GM12878 (cell line): ENCODE data around the gene ARL14EPL. TPM values are rescaled to one million over a fixed set of nuclear protein-coding genes. Genes with fewer than 3 reads are reported as not detected.

Source experiments
- ATAC-seq: fragments of 200-7000 bp; cut with Tn5 transposase; 3 replicates; pipeline ENCODE4 v1.9.1; 2020; ENCODE audit warnings: mild to moderate bottlenecking, moderate library complexity
- BruUV-seq: library from RNA; stranded (reverse); fragments of 400-500 nt; replicated peaks from 2 replicates; lab custom pipeline; 2021; lab: Mats Ljungman, UMichigan
- CTCF ChIA-PET: fragments of 300-600 bp; sonication (Branson Sonifier 250); formaldehyde crosslinking; extraction: SDS; loops from one replicate; lab custom pipeline; 2021; ENCODE audit warnings: inconsistent platforms; lab: Yijun Ruan, JAX
- POLR2A ChIA-PET: fragments of 350-600 bp; formaldehyde crosslinking; extraction: SDS; loops from one replicate; lab custom pipeline; 2021; ENCODE audit warnings: inconsistent platforms; lab: Charles Lee
- RAD21 ChIA-PET: fragments of 300-600 bp; sonication (Branson Sonifier 250); formaldehyde crosslinking; loops from one replicate; lab custom pipeline; 2023; ENCODE audit warnings: antibody characterized with exemption; ENCODE audit not compliant: unreplicated experiment; lab: Charles Lee
- SMC1A ChIA-PET: fragments of 300-600 bp; sonication (Branson Sonifier 250); formaldehyde crosslinking; loops from one replicate; lab custom pipeline; 2023; ENCODE audit not compliant: unreplicated experiment, uncharacterized antibody; lab: Charles Lee
- DNase-seq: peaks from one replicate; pipeline ENCODE4 v3.0.0-alpha.2; 2011; ENCODE audit warnings: low read depth, low spot score
- FAIRE-seq: peaks from 3 replicates; lab custom pipeline; 2011; peaks lifted over from hg19 to GRCh38; lab: Jason Lieb, UNC
- H2AFZ ChIP-seq: 2 replicates; pipeline ENCODE4 v1.6.0; 2011; ENCODE audit warnings: low read depth, low read length, control low read depth; ENCODE audit not compliant: control insufficient read depth
- H3K27ac ChIP-seq: 2 replicates; pipeline ENCODE4 v1.5.1; 2011; ENCODE audit warnings: control low read depth; ENCODE audit not compliant: control insufficient read depth, insufficient read depth
- H3K27me3 ChIP-seq, 2 experiments: replicated peaks in 1 of 2; 2 replicates each; pipeline versions ENCODE4 v1.6.0 to v1.6.1; 2011; ENCODE audit warnings: low read length in 1 of 2; ENCODE audit not compliant: control insufficient read depth in 2 of 2, insufficient read depth in 2 of 2
- H3K36me3 ChIP-seq, 2 experiments: 2 replicates each; pipeline ENCODE4 v1.5.1; 2011; ENCODE audit warnings: low read length in 1 of 2; ENCODE audit not compliant: control insufficient read depth in 2 of 2, insufficient read depth in 2 of 2
- H3K4me1 ChIP-seq: 2 replicates; pipeline ENCODE4 v1.6.1; 2011; ENCODE audit warnings: mild to moderate bottlenecking, low read length, moderate library complexity, mixed read lengths; ENCODE audit not compliant: control insufficient read depth, insufficient read depth
- H3K4me2 ChIP-seq: 2 replicates; pipeline ENCODE4 v1.6.0; 2011; ENCODE audit warnings: control low read depth; ENCODE audit not compliant: control insufficient read depth, insufficient read depth
- H3K4me3 ChIP-seq: fragments of 200-600 bp; sonication (generic); 2 replicates; pipeline ENCODE4 v1.5.1; 2016
- H3K79me2 ChIP-seq: 2 replicates; pipeline ENCODE4 v1.6.0; 2011; ENCODE audit warnings: low read length; ENCODE audit not compliant: control insufficient read depth, insufficient read depth
- H3K9ac ChIP-seq: 2 replicates; pipeline ENCODE4 v1.8.0; 2011; ENCODE audit warnings: low read length, control low read depth, mixed read lengths; ENCODE audit not compliant: control insufficient read depth, insufficient read depth
- H3K9me3 ChIP-seq: replicated peaks from 3 replicates; pipeline ENCODE4 v1.5.1; 2011; ENCODE audit warnings: mild to moderate bottlenecking, low read length; ENCODE audit not compliant: control insufficient read depth, insufficient read depth
- H4K20me1 ChIP-seq: 2 replicates; pipeline ENCODE4 v1.6.0; 2011; ENCODE audit not compliant: control insufficient read depth, insufficient read depth
- CTCF ChIP-seq, 3 experiments: IDR thresholded peaks in 2 of 3; conservative IDR thresholded peaks in 1 of 3; 2 replicates each; pipeline ENCODE4 v1.5.1; 2011; ENCODE audit warnings: low read depth in 3 of 3, low read length in 3 of 3, mild to moderate bottlenecking in 3 of 3, control low read depth in 2 of 3, moderate library complexity in 2 of 3, inconsistent platforms in 1 of 3, mixed read lengths in 1 of 3; ENCODE audit not compliant: control insufficient read depth in 2 of 3, insufficient read depth in 1 of 3; ENCODE audit errors: extremely low read depth in 1 of 3
- EED ChIP-seq: sonication (generic); IDR thresholded peaks from 2 replicates; pipeline ENCODE4 v1.6.1; 2016; ENCODE audit warnings: antibody characterized with exemption, low read depth
- MTA3 ChIP-seq: IDR thresholded peaks from 2 replicates; pipeline ENCODE4 v1.6.1; 2012; ENCODE audit warnings: low read length, inconsistent platforms, borderline replicate concordance
- RAD21 ChIP-seq: IDR thresholded peaks from 2 replicates; pipeline ENCODE4 v1.6.1; 2011; ENCODE audit warnings: mild to moderate bottlenecking, low read depth, low read length, moderate library complexity; ENCODE audit not compliant: insufficient read depth
- SMAD5 ChIP-seq: IDR thresholded peaks from 2 replicates; pipeline ENCODE4 v1.6.1; 2016; ENCODE audit warnings: antibody characterized with exemption, low read depth
- STAT1 ChIP-seq: fragments of 450-650 bp; conservative IDR thresholded peaks from 2 replicates; pipeline ENCODE4 v1.6.1; 2014; ENCODE audit warnings: antibody characterized with exemption, mild to moderate bottlenecking
- WGBS: methylation state at CpG from one replicate; pipeline ENCODE4 v1.1.6; 2016; ENCODE audit warnings: low lambda C conversion rate; ENCODE audit not compliant: insufficient replicate concordance, insufficient coverage; ENCODE audit errors: missing lambda C conversion rate; 5-methylcytosine and 5-hydroxymethylcytosine counted together
- in situ Hi-C: fragments of 300-500 bp; cut with MboI; formaldehyde crosslinking; loops from 9 replicates; pipeline ENCODE4 v1.14.3; 2018; ENCODE audit warnings: mixed read lengths
- intact Hi-C: fragments of 100-400 bp; cut with micrococcal nuclease; formaldehyde crosslinking; loops from one replicate; pipeline ENCODE4 v1.14.2; 2022; ENCODE audit not compliant: unreplicated experiment
- polyA plus RNA-seq, 11 experiments: library from polyadenylated mRNA; depleted of rRNA in 4 of 11; unstranded in 6 of 11; stranded (reverse) in 5 of 11; fragments of >200 nt; fragmentation: Nextera tagmentation in 4 of 11; fragmentation: Illumina TruSeq in 1 of 11; extraction: Ambion mirVana in 4 of 11; extraction: Trizol in 1 of 11; gene quantifications; 1 replicate in 1 of 11; 2 replicates in 10 of 11; pipeline versions ENCODE4 v1.2.1 to v1.2.3, GENCODE V29; 2011 to 2016; ENCODE audit warnings: inconsistent platforms in 2 of 11, missing spikeins in 2 of 11, low read depth in 1 of 11
- total RNA-seq, 4 experiments: library from RNA; depleted of rRNA in 3 of 4; stranded (reverse); fragments of >200 nt in 3 of 4; fragmentation: Illumina TruSeq in 1 of 4; extraction: Trizol in 1 of 4; gene quantifications; 2 replicates each; pipeline versions ENCODE4 v1.2.1 to v1.2.3, GENCODE V29; 2013 to 2021

ARL14EPL gene
- total and polyA plus RNA-seq, 10 of the 15 experiments (the other 5 are each of a cell fraction or from before 2014, with no cell fraction given): 0.08 TPM; not detected in 9

DNA sequence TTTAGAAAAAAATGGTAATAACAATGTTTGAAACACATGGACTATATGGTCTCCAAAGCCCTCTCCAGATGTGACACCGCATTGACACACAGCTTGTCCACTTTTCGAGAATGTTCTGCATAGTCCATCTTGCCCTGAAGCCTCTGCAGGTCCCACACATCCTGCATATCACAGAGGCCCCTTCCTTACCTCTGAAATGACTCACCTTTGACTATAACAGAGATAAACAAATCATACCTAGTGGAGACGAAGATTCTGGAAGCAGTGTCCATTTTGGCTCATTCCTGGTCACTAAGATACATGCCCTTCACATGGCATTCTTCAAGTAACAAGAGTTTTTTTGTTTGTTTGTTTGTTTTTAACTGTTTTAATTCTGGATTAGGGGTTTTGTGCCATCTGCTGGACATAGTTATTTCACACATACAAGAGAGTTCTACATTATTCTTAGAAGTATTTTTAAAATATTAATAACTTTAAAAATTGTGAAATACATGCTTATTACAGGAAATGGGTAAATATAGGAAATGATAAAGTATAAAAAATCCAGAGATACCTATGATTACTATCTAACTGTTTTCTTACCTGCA lies 5.1 kb downstream of the ARL14EPL start:
- POLR2A ChIA-PET: no interaction called here
- in situ Hi-C loops: no loop called here
- 0 out of 2 replicates have a peak, but pooled peaks have one; percentile 22 for TF ChIP-seq RAD21
- TF ChIP-seq EED: no peak
- no peak for TF ChIP-seq SMAD5
- TF ChIP-seq CTCF (IDR thresholded peaks at IDR 0.05 in 2 of 3, conservative IDR thresholded peaks at IDR 0.05 in 1 of 3; ENCODE audit: control insufficient read depth in 2 of 3, extremely low read depth in 1 of 3, insufficient read depth in 1 of 3, low read depth in 3 of 3, low read length in 3 of 3): peak in 1 of 3 experiments; percentile 20; a peak in 1 of 6 replicates
- no peak for TF ChIP-seq MTA3
- TF ChIP-seq STAT1: no peak
- TF ChIP-seq, all 136 proteins: peak for 2
- CTCF ChIA-PET: interaction anchor here (1.2 kb wide), 1 partner anchor 59 kb away, joined by 3 read pairs; no protein-coding TSS in a partner anchor
- no peak for DNase-seq
- Histone ChIP-seq H2AFZ (no peak overlapping the region), H3K79me2 (no peaks in the 10 kb centered on the region), H3K4me2 (no peak overlapping the region), H4K20me1 (no peaks in the 10 kb centered on the region), H3K27me3 (no peaks in the 10 kb centered on the region; a peak in 1 of 4 replicates), H3K9ac (no peak overlapping the region), H3K36me3 (no peaks in the 10 kb centered on the region), H3K4me3 (no peak overlapping the region), H3K4me1 (peaks cover 9% of the 10 kb centered on the region; the same call in 1 of the 2 replicates), H3K27ac (no peak overlapping the region), H3K9me3 (no peaks in the 10 kb centered on the region)
- SMC1A ChIA-PET: interaction anchor here (1.2 kb wide), 1 partner anchor 196 kb away, joined by 5 read pairs; the partner anchor contains the start of gene ATG12
- no TSS peak for BruUV-seq
- ATAC-seq: no peak
- WGBS: 41% methylated on average over 3 of the region's 3 CpGs
- RAD21 ChIA-PET: no interaction called here
- FAIRE-seq: no peak
- intact Hi-C loops: no loop called here
